Measurements from ENCODE around the gene NUTM2G.
"Not testable (repeated sequence)": the region's sequence is repeated elsewhere in the genome, so short reads cannot be mapped to it uniquely, and the experiment has no call there.

Gene NUTM2G, protein sequence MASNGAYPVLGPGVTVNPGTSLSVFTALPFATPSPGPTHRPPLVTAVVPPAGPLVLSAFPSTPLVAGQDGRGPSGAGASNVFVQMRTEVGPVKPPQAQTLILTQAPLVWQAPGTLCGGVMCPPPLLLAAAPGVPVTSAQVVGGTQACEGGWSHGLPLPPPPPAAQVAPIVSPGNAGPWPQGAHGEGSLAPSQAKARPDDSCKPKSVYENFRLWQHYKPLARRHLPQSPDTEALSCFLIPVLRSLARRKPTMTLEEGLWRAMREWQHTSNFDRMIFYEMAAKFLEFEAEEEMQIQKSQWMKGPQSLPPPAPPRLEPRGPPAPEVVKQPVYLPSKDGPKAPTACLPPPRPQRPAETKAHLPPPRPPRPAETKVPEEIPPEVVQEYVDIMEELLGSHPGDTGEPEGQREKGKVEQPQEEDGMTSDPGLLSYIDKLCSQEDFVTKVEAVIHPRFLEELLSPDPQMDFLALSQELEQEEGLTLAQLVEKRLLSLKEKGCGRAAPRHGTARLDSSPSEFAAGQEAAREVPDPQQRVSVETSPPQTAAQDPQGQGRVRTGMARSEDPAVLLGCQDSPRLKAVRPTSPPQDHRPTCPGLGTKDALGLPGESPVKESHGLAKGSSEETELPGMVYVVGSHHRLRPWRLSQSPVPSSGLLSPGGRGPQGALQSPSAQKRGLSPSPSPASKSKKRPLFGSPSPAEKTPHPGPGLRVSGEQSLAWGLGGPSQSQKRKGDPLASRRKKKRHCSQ

DNA sequence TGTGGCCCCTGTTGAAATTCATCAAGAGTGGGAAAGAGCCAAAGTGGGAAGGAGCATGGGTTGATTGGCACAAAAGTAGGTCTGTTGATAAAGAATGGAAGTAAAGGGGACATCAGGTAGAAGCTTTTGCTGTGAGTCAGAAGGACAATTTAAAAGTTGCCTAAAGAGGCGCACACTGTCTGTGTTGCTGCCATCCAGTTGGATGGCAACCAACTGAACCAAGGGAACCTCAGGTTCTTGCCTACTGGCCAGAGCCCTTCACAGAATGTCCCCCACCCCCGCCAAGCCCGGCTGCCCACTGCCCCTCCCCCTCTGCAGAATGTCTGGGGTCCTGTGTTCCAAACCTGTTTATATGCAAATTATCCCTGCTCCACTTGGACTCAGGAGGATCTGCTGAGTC lies at the start of gene NUTM2G:
Gene NUTM2G, plus strand, starts transcription at position 301 of the 400 bp plus-strand sequence. CDS start 182 bp downstream, outside the sequence.
- in situ Hi-C loops (cut with MboI; ENCODE audit: low sequenced_read_pairs) = not testable (repeated sequence)

DNA sequence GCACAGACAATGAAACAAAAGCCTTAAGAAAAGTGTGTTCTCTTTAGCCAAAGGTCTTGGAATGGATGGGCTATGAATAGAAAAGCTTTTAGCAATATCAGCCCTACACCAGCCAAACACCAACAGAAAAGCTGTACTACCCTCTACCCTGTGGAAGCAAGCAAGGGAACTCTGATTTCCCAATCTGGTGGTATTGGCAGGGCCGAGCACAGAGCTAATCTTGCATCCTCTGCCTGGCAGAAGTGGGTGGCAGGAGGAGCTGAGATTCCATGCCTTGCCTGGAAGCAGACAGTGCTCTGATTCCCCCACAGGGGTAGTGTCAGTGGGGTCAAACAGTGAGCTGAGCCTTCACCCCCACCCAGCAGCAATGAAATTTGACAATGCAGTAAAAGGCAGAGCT lies 44.7 kb upstream of the NUTM2G start:
- in situ Hi-C loops (cut with MboI; ENCODE audit: low sequenced_read_pairs) = no loop called here

DNA sequence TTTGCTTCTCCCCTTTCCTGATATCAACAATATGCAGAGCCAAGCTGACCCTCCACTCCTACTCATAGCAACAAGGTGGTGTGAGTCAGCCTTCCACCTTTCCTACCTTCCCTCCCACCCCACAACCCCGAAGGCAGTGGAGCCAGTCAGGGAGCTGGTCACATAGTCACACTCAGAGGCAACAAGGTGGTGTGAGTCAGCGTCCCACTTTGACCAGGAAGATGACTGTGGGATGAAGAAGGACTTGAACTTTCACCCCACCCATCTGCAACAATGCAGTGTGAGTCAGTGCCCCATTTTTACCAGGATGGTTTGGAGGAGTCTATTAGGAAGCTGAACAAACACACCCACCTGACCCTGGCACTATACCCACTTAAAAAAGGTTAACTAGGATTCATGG lies 44.2 kb upstream of the NUTM2G start:
- in situ Hi-C loops (cut with MboI; ENCODE audit: low sequenced_read_pairs) = no loop called here

DNA sequence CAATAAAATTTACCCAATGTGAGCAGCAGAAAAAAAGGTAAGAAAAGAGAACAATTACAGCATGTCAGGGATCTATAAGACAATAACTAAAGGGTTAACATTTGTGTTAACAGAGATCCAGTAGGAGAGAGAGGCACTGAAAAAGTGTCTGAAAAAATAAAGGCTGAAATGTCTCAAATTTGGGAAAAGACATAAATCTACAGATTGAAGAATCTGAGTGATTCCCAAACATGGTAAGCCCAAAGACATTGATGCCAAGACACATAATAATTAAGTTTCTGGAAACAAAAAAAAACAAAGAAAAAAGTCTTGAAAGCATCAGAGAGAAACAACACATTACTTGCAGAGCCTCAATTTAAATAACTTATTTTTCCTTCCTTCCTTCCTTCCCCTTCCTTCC lies 43.2 kb upstream of the NUTM2G start:
- in situ Hi-C loops (cut with MboI; ENCODE audit: low sequenced_read_pairs) = no loop called here

DNA sequence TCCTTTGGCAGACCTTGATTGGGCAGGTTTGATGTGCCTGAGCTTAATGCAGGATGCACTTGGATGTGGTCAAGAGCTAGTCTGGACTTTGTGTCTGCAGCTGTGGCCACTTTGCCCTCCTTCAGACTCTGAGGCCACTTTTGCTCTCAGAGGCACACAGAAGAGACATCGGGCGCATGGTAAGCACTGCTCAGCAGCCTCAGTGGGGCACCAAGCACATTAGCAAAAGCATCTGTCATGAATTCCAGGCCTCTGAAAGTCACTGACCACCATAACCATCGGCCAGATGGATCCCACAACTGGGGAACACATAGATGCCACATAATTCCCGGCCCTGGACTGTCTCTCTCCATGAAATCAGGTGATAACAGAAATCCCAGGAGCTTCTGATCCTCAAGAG lies 40.1 kb upstream of the NUTM2G start:
- in situ Hi-C loops (cut with MboI; ENCODE audit: low sequenced_read_pairs) = no loop called here

DNA sequence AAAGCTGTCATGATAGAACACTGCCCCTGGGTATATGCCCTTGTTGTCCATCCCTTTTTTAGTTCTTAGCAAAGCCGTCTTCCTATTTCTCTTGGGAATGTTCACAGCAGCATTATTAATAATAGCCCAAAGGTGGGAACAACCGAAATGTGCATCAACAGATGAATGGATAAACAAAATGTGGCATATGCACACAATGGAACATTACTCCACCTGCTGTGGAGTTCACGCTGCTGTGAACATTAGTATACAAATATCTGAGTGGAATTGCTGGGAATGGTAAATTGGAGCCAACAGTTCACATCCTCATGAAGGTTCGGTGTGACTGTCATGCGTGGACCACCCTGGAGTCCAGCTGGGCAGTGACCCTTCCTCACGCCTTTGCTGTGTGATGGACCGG lies 36.5 kb upstream of the NUTM2G start:
- in situ Hi-C loops (cut with MboI; ENCODE audit: low sequenced_read_pairs) = no loop called here

DNA sequence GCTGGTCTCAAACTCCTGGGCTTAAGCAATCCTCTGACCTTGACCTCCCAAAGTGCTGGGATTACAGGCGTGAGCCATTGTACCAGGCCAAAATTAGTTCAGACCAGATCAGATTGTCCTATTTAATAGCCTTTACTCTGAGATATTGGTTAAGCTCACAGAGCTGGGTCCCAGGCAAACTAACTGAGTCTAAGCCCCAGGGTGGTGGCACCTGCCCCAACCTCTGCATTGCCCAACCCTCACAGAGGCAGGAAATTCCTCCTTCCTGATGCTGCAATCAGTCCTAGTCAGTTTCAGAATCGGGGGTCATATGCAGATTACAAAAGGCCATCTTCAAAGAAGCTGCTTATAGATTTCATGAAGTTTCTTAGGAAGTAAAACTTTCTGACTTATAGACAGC lies 28.6 kb upstream of the NUTM2G start:
- in situ Hi-C loops (cut with MboI; ENCODE audit: low sequenced_read_pairs) = not testable (repeated sequence)

DNA sequence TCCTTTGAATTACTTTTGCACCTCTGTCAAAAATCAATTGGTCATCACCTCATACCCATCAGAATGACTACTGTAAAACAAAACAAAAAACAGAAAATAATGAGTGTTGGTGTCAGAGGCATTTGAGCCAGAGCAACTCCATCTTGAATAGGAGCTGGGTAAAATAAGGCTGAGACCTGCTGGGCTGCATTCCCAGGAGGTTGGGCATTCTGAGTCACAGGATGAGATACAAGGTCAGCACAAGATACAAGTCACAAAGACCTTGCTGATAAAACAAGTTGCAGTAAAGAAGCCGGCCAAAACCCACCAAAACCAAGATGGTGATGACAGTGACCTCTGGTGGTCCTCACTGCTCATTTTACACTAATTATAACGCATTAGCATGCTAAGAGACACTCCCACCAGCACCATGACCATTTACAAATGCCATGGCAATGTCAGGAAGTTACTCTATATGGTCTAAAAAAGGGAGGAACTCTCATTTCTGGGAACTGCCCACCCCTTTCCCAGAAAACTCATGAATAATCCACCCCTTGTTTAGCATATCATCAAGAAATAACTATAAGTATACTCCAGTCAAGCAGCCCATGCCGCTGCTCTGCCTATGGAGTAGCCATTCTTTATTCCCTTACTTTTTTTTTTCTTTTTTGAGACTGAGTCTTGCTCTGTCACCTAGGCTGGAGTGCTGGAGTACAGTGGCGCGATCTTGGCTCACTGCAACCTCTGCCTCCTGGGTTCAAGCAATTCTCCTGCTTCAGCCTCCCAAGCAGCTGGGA lies 23.5 kb upstream of the NUTM2G start:
- in situ Hi-C loops (cut with MboI; ENCODE audit: low sequenced_read_pairs) = not testable (repeated sequence)

DNA sequence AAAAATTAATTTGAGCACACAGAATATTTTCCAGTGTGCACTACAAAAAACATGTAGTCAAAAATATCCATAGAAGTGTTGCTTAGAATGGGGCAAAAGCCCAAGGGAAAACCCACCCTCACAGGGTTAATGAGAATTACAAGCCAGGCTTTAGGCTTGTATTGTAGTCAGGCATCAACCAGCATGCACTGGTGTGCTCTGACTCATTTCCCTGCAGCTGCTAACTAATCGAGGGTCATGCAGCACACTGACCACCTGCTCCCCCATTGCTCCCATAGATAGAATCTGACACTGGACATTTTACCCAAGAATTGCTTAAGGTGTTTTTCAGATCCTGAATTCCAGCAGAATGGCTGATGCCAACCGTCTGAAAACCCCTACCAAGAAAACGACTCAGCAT lies 20.2 kb upstream of the NUTM2G start:
- in situ Hi-C loops (cut with MboI; ENCODE audit: low sequenced_read_pairs) = not testable (repeated sequence)

DNA sequence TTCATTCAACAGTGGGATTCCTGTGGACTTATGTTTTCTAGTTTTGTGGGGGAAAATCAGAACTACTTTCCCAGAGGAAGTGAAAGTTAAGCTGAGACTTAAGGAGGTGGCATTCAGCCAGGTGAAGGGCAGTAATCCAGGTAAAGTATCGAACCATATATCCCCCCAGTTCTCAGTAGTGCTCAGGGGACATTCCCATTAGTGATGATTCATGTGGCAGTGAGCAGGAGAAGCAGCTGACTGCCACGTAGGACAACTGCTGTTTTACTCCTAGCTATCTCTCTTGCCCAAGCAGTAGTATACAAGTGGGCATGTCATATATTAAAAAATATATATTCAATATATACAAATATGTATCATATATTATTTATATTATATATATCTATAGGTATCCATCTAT lies 13.1 kb upstream of the NUTM2G start:
- in situ Hi-C loops (cut with MboI; ENCODE audit: low sequenced_read_pairs) = not testable (repeated sequence)

DNA sequence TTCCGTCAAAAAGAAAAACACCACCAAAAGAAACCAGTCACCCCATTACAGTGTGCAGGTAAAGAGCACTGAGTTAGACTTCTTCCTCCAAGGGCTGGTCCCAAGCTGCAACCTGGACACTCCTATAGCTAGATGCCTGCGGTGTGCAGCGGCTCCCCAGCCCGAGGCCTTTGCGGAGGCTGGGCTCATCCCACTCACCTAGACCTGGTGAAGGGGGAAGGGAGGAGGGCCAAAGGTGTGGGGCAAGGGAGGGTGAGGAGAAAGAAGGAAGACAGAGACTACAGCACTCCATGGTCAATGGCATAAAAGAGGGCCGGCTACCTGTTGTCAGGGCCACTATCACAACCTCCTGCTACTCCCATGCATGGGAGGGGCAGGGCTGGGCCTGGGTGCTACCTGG lies 12.1 kb upstream of the NUTM2G start:
- in situ Hi-C loops (cut with MboI; ENCODE audit: low sequenced_read_pairs) = not testable (repeated sequence)

DNA sequence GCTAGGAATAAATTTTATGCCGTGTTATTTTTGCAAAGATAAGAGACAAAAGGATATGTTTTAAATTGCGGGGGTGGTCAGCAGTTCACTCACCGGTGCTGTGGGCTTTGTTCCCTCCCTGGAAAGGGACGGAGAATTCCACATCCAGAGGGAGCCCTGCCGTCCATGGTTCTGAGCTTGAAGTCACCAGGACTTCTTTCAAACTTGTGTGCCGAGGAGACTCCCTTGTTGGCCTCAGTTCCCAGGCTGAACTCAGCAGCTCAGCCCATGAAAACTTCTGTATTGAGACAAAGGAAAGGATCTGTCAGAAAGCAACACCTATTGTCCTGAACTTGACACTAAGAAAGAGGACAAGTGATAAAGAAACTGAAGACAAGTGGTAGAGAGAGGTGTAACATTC lies 10.1 kb upstream of the NUTM2G start:
- in situ Hi-C loops (cut with MboI; ENCODE audit: low sequenced_read_pairs) = not testable (repeated sequence)

DNA sequence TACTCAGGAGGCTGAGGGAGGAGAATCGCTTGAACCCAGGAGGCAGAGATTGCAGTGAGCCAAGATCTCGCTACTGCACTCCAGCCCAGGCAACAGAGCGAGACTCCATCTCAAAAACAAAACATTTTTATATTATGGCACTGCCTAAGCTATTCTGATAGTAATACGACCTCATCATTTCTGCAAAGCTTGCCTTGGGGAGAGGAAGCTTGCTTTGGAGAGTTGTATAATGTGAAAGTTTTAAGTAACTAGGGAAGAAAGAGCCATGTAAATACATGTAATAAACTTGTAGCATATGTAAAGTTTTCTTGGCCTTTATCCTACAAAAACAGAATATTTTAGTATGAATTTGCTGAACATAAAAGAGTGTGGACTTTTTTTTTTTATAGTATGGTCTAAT lies 7.8 kb upstream of the NUTM2G start:
- in situ Hi-C loops (cut with MboI; ENCODE audit: low sequenced_read_pairs) = not testable (repeated sequence)

DNA sequence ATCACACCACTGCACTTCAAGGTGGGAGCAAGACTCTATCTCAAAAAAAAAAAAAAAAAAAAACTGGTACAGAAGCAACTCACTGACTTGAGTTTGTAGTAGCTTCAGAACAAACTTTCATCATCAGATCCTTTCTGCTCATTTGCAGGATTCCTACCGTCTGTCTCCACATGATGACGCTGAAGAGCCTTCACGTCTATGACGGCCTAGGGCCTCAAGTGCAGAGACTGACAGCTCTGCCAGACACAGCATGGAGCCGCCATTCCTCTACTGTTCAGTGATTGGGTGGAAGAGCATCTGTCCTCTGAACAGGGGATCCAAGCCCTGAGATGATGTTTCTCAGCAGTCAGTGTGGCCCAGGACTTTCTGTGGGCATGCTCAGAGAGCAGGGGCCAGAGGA lies 3.1 kb upstream of the NUTM2G start:
- in situ Hi-C loops (cut with MboI; ENCODE audit: low sequenced_read_pairs) = not testable (repeated sequence)

DNA sequence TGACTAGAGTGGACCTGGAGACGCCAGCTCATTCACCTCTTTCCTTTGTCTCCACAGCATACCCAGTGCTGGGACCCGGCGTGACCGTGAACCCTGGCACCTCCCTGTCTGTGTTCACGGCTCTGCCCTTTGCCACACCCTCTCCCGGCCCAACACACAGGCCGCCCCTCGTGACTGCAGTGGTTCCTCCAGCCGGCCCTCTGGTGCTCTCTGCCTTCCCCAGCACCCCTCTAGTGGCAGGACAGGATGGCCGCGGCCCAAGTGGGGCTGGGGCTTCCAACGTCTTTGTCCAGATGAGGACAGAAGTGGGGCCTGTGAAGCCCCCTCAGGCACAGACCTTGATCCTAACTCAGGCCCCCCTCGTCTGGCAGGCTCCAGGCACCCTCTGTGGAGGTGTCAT lies 3.0 kb downstream of the NUTM2G start:
- in situ Hi-C loops (cut with MboI; ENCODE audit: low sequenced_read_pairs) = not testable (repeated sequence)

DNA sequence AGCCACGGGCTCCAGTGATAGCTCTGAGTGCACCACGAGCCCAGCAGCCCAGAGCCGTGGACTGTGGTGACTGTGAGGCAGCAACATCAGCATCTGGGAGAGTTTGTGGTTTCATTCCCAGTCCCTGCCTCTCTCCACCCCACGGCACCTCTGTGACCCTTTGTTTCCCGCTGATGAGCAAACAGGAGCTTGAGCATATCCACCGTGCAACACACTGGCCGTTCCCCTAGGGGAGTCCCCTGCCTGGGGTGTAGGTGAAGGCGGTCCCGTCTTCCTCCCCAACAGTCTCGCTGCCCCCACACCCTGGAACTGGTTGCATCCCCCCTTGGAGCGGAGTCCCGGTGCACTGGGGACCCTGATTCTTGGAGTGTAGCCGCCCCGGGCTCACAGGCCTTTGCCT lies 5.5 kb downstream of the NUTM2G start:
- in situ Hi-C loops (cut with MboI; ENCODE audit: low sequenced_read_pairs) = not testable (repeated sequence)

DNA sequence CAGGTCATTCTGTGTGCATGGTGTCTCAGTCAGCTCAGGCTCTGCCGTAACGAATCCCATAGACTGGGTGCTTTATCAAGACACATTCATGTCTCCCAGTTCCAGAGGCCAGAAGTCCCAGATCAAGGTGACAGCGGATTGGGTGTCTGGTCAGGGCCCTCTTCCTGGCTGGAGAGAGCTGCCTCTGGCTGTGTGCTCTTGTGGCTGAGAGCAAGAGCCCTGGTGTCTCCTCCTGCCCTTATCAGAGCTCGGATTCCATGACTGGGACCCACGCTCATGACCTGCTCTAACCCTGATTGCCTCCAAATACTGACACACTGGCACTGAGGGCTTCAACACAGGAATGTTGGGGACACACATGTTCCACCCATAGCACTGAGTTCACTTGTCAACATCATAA lies 6.1 kb downstream of the NUTM2G start:
- in situ Hi-C loops (cut with MboI; ENCODE audit: low sequenced_read_pairs) = not testable (repeated sequence)

DNA sequence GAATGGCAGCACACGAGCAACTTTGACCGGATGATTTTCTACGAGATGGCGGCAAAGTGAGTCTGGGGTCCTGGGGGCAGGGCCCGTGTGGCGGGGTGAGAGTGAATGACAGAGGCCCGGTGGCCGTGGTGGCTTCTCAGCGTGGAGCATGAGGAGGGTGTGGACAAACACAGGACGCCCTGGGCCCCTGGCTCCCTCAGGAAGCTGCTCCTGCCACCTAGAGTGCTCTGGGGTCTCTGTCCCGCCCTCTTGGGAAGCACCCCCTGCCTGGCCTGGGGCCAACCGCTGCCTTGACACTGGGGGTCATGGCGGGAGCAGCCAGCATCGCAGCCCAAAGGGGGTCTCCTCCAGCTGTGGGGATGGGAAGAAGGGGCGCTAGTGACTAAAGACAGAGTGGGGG lies 6.8 kb downstream of the NUTM2G start:
- in situ Hi-C loops (cut with MboI; ENCODE audit: low sequenced_read_pairs) = not testable (repeated sequence)

DNA sequence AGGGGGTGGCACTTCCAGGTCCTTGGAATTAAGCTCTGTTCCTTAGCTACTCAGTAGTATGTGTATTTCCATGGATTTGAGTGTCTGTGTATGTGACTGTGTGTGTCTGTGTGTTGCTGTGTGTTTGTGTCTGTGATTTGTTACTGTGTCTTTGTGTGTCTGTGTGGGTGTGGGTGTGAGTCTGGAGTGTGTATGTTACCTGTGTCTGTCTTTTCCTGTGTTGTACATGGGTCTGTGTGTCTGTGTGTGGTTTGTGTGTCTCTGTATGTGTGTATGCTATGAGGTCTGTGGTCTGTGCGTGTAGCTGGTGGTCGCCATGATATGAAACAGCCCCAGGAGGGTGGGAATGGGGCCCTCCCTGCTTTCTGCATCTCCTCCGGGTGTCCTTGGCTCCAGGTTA lies 8.8 kb downstream of the NUTM2G start:
- in situ Hi-C loops (cut with MboI; ENCODE audit: low sequenced_read_pairs) = not testable (repeated sequence)

DNA sequence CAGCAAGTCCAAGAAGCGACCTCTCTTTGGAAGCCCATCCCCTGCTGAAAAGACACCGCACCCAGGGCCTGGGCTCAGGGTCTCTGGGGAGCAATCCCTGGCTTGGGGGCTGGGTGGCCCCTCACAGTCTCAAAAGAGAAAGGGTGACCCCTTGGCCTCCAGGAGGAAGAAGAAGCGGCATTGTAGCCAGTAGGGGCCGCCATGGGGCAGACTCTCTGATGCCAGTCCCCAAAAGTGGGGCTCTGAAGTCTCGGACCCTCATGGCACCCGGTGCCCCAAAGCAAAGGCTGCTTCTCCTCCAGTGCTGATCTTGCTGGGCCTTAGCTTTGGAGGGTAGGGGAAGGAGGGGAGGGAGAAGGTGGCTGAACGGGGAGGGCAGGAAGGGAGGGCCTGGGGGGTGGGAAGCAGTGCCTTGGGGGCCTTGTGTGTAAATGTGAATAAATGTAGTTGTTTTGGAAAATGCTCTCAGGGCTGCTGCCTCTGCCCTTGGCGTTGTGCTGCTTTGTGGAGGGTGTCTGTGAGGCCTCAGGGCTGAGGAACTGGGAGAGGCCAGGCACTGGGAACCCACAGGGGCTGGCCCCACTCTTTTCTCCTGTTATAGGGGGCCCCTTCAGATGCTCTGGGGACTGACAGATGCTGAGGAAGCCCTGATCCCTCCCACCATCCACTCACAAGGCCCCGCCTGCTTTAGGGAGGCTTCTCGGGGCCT lies 10.5 kb downstream of the NUTM2G start:
- in situ Hi-C loops (cut with MboI; ENCODE audit: low sequenced_read_pairs) = not testable (repeated sequence)

DNA sequence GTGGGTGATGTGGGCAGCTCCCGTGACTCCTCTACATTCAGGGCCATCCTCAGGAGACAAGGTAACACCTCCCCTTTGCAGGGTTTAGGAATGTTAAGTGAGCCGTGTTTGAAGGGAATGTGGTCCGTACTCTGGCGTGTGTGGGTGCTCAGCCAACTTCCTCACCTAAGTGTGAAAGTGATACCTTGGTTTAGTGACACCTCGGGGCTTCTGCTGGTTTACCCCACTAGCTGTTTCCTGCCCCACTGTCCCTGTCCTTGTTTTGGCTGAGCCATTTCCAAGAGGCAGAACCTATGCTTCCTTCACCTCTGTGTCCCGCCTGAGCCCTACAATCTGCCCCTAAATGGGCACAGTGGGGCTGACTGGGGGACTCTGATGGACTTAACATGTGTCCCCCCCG lies 12.3 kb downstream of the NUTM2G start:
- in situ Hi-C loops (cut with MboI; ENCODE audit: low sequenced_read_pairs) = not testable (repeated sequence)

All from hTERT RPE-1 (cell line).